Activated CD4-positive, alpha-beta memory T cell treated with anti-CD3 and anti-CD28 coated beads for 36 hours (primary cell): ENCODE results near the gene NAGPA. TPM values are rescaled to one million over a fixed set of nuclear protein-coding genes. Genes with fewer than 3 reads are reported as not detected.

Experiments
- CTCF ChIA-PET: fragments of 350-600 bp; sonication (Branson Sonifier 250); formaldehyde crosslinking; loops from one replicate; lab custom pipeline; 2021; ENCODE audit warnings: antibody characterized with exemption, inconsistent platforms; lab: Charles Lee
- POLR2A ChIA-PET: fragments of 350-600 bp; sonication (Branson Sonifier 250); formaldehyde crosslinking; loops from one replicate; lab custom pipeline; 2021; ENCODE audit warnings: antibody characterized with exemption; lab: Charles Lee
- DNase-seq: peaks from one replicate; pipeline ENCODE4 v3.0.0-alpha.2; 2020
- H3K27ac Mint-ChIP-seq: one replicate; pipeline ENCODE4 v1.8.0; 2021; ENCODE audit warnings: mixed read lengths
- H3K27me3 Mint-ChIP-seq: one replicate; pipeline ENCODE4 v1.8.0; 2021; ENCODE audit warnings: mixed read lengths
- H3K36me3 Mint-ChIP-seq: one replicate; pipeline ENCODE4 v1.8.0; 2021; ENCODE audit warnings: mixed read lengths
- H3K4me1 Mint-ChIP-seq: one replicate; pipeline ENCODE4 v1.8.0; 2021; ENCODE audit warnings: low read depth, mixed read lengths
- H3K4me3 Mint-ChIP-seq: one replicate; pipeline ENCODE4 v1.8.0; 2021; ENCODE audit warnings: mild to moderate bottlenecking, mixed read lengths
- H3K9me3 Mint-ChIP-seq: one replicate; pipeline ENCODE4 v1.8.0; 2021; ENCODE audit warnings: mixed read lengths
- intact Hi-C: fragments of 100-400 bp; cut with micrococcal nuclease; formaldehyde crosslinking; loops from one replicate; pipeline ENCODE4 v1.15.1; 2023
- total RNA-seq, 2 experiments: library from RNA; stranded (reverse); gene quantifications; one replicate each; pipeline ENCODE4 v1.2.3, GENCODE V29; 2021

Gene NAGPA
- total RNA-seq, 2 experiments from 2014 or later, result 7.6 to 7.8 TPM

DNA sequence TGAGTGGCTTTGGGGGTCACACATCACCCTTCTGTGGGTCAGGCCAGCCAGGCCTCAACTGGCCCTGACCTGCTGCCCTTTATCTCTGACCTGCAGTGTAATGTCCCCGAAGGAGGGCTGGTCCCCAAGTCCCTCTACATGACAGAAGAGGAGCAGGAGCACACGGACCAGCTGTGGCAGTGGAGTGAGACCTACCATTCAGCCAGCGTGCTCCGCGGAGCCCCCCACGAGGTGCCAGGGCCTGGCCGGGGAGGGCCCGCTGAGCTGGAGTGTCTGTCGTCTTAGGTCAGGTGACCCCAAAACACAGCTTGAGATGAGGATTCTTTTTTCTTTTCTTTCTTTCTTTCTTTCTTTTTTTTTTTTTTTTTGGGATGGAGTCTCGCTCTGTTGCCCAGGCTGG lies 26.5 kb downstream of the NAGPA start:
- no peaks in the 10 kb centered on the region for H3K9me3 Mint-ChIP-seq
- DNase-seq, result no peak
- peaks cover 11% of the 10 kb centered on the region for H3K27me3 Mint-ChIP-seq
- H3K27ac Mint-ChIP-seq, result no peak overlapping the region
- H3K4me1 Mint-ChIP-seq, result no peaks in the 10 kb centered on the region
- H3K36me3 Mint-ChIP-seq, result no peaks in the 10 kb centered on the region
- no peak overlapping the region for H3K4me3 Mint-ChIP-seq
- ChIA-PET POLR2A (no interaction called here), CTCF (no interaction called here)
- intact Hi-C loops, result no loop called here

DNA sequence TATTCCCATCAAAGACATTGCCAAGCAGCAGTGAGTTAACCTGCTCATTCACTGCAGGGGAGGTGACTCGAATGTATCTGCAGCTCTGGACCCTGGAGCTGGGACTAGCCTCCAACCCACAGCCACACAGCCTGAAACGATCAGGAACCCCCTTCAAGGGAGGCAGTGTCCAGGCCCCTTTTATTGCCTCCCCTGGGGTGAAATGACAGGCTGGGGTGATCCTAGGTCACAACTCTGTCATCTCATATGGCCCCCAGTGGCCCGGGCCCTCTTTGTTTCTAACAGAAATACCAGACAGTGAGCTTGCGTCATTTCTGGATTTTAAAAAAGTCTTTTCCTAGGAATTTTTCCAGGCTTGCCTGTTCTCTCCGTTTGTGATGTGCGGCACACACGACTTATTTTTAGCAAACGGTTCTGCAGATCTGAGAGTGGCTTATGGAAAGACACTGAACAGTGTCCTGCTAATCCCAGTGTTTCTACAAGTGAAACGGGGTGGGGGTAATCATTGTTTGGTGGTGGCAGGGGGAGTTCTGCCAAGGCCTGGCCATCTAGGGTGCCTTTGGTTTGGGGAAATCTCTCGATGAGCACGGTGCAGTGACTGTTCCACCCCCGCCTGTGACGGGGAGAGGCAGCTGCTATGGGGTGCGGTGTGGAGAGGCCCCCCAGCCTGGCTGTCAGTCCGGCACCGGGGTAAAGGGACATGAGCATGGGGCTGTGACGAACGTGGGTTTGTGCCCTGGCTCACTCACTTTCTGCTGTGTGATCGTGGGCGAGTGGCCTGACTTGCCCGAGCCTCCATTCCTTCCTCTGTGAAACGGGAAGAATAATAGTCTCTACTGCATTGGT lies 27.2 kb downstream of the NAGPA start:
- Mint-ChIP-seq H3K4me1 (no peaks in the 10 kb centered on the region), H3K27me3 (peaks cover 10% of the 10 kb centered on the region), H3K9me3 (no peaks in the 10 kb centered on the region), H3K4me3 (no peak overlapping the region), H3K36me3 (no peaks in the 10 kb centered on the region), H3K27ac (no peak overlapping the region)
- DNase-seq, result no peak
- intact Hi-C loops, result no loop called here
- POLR2A ChIA-PET, result no interaction called here
- CTCF ChIA-PET, result no interaction called here

DNA sequence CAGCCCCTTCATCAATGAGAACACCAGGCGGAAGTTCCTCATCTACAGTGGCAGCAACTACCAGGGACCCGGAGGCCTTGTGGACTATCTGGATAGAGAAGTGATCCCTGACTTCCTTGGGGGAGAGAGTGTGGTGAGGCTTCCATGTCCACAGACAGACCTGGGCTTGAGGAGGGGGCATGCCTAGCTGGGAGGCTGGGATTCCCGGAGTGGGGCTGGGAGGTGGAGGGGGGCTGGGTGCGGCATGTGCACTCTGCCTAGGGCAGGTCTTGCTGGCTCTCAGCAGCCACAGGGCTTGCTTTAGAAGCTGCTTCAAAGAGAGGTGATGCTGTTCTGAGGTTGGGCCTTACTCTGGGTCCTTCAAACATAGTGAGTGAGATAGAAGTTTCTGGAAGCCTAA lies 27.8 kb downstream of the NAGPA start:
- H3K27ac Mint-ChIP-seq, result no peak overlapping the region
- DNase-seq, result no peak
- POLR2A ChIA-PET, result no interaction called here
- no peaks in the 10 kb centered on the region for H3K36me3 Mint-ChIP-seq
- no peak overlapping the region for H3K4me3 Mint-ChIP-seq
- intact Hi-C loops, result no loop called here
- H3K9me3 Mint-ChIP-seq, result no peaks in the 10 kb centered on the region
- H3K4me1 Mint-ChIP-seq, result no peaks in the 10 kb centered on the region
- CTCF ChIA-PET, result no interaction called here
- peaks cover 9% of the 10 kb centered on the region for H3K27me3 Mint-ChIP-seq

DNA sequence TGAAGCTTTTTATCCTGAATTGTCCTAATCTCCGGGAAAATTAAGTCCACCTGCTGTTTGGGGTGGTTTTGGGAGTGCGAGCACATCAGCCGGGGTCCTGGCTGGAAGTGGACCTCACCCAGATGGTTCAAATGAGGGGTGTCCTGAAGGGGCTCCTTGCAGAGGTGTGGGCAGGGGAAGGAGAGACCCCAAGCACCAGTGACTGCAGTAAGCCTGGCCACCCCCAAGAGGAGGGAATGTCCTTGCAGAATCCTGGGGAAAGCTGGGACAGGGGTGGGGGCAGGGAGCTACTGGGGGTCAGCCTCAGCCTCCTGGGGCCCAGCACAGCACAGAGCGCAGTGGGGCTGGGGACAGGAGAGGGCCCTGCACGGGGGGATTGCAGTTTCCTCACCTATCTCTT lies 29.4 kb downstream of the NAGPA start:
- Mint-ChIP-seq H3K27me3 (peaks cover 5% of the 10 kb centered on the region), H3K36me3 (no peaks in the 10 kb centered on the region), H3K4me3 (no peak overlapping the region), H3K9me3 (no peaks in the 10 kb centered on the region), H3K27ac (no peak overlapping the region), H3K4me1 (no peaks in the 10 kb centered on the region)
- intact Hi-C loops, result no loop called here
- CTCF ChIA-PET, result no interaction called here
- POLR2A ChIA-PET, result no interaction called here
- DNase-seq, result no peak

DNA sequence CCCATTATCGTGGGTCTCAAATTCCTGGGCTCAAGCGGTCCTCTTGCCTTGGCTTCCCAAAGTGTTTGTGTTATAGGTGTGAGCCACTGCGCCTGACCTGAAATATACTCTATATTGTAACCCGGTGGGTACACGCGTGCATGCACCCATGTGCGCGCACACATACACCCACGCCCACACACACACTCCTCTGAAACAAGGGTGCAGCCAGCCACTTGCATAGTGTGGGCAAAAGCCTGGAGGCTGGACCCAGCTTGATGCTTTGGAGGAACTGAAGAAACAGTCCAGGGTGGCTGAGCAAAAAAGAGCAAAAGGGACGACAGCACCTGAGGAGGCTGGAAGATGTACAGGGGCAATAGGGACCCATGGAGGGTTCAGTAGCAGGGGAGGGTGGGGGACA lies 29.9 kb downstream of the NAGPA start:
- Mint-ChIP-seq H3K36me3 (no peaks in the 10 kb centered on the region), H3K4me3 (no peak overlapping the region), H3K27me3 (peaks cover 5% of the 10 kb centered on the region), H3K27ac (no peak overlapping the region), H3K9me3 (no peaks in the 10 kb centered on the region), H3K4me1 (no peaks in the 10 kb centered on the region)
- DNase-seq, result no peak
- POLR2A ChIA-PET, result no interaction called here
- CTCF ChIA-PET, result no interaction called here
- intact Hi-C loops, result no loop called here

DNA sequence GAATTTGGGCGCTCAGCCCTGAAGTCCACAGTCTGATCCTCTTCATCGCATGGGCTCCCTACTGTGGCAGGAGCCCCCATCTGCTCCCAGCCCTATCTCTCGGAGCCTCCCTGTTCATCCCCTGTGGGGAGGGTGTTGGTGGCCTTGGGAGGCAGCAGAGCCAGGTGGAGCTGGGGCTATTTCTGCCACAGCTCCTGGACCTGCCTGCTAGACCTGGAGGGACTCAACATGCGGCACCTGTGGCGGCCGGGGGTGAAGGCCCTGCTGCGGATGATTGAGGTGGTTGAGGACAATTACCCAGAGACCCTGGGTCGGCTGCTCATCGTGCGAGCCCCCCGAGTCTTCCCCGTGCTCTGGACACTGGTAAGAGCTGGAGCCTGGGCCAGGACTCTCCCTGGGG lies 30.5 kb downstream of the NAGPA start:
- no peaks in the 10 kb centered on the region for H3K9me3 Mint-ChIP-seq
- intact Hi-C loops, result no loop called here
- H3K36me3 Mint-ChIP-seq, result no peaks in the 10 kb centered on the region
- CTCF ChIA-PET, result no interaction called here
- H3K4me3 Mint-ChIP-seq, result no peak overlapping the region
- peaks cover 5% of the 10 kb centered on the region for H3K27me3 Mint-ChIP-seq
- no peak for DNase-seq
- H3K27ac Mint-ChIP-seq, result no peak overlapping the region
- no peaks in the 10 kb centered on the region for H3K4me1 Mint-ChIP-seq
- POLR2A ChIA-PET, result no interaction called here

DNA sequence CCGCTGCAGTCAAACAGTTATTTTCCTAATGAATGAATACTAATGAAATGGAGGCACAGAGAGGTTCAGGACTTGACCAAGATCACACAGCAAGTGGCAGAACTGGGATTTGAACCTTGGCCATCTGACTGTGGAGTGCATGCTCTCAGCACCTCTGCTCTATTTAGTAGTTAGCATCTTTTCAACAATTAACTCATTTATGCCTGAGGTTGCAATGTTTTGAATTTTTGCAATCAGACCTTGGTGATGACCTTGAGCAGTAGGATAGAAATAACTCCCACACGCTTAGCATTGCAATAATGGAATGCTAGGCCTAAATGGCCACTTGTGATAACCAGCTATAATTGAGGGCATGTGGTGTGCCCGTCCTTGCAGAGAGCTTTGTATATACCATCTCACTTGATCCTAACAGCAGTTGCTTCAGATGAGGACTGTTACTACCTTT lies 31.0 kb downstream of the NAGPA start:
- Mint-ChIP-seq H3K36me3 (no peaks in the 10 kb centered on the region), H3K27me3 (peaks cover 6% of the 10 kb centered on the region), H3K27ac (no peak overlapping the region), H3K9me3 (no peaks in the 10 kb centered on the region), H3K4me3 (no peak overlapping the region), H3K4me1 (no peaks in the 10 kb centered on the region)
- intact Hi-C loops, result no loop called here
- DNase-seq, result no peak
- CTCF ChIA-PET, result no interaction called here
- POLR2A ChIA-PET, result no interaction called here

DNA sequence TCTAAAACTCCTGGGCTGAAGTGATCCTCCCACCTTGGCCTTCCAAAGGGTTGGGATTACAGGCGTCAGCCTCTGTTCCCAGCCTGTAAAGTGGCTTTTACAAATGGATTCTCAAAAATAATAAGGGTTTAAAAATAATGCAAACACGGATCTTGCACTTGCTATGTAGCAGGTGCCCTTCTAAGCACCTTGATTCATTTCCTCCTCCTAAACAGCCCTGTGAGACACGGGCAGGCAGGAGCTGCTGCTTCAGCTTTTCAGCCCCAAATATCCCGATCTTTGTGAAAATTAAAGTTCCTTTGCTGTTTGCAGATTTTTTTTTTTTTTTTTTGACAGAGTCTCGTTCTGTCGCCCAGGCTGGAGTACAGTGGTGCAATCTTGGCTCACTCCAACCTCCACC lies 31.7 kb downstream of the NAGPA start:
- Mint-ChIP-seq H3K27ac (no peak overlapping the region), H3K9me3 (no peaks in the 10 kb centered on the region), H3K36me3 (no peaks in the 10 kb centered on the region), H3K27me3 (peaks cover 7% of the 10 kb centered on the region), H3K4me1 (no peaks in the 10 kb centered on the region), H3K4me3 (no peak overlapping the region)
- intact Hi-C loops, result no loop called here
- no peak for DNase-seq
- ChIA-PET POLR2A (no interaction called here), CTCF (no interaction called here)

DNA sequence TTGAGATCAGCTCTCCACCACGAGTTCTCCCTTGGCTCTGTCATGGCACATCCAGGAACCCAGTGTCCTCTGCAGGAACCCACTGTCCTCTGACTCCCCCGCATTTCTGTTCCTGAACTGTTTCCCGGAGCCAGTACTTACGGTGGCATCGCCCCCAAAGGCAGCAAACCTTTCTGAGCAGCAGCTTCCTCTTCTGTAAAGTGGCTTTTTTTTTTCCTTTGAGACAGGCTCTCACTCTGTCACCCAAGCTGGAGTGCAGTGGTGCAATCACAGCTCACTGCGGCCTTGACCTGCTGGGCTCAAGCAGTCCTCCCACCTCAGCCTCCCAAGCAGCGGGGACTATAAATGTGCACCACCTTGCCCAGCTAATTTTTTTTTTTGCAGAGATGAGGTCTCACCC lies 32.2 kb downstream of the NAGPA start:
- DNase-seq, result no peak
- intact Hi-C loops, result no loop called here
- ChIA-PET CTCF (no interaction called here), POLR2A (no interaction called here)
- Mint-ChIP-seq H3K27ac (no peak overlapping the region), H3K4me3 (no peak overlapping the region), H3K4me1 (no peaks in the 10 kb centered on the region), H3K9me3 (no peaks in the 10 kb centered on the region), H3K27me3 (peaks cover 9% of the 10 kb centered on the region), H3K36me3 (no peaks in the 10 kb centered on the region)

DNA sequence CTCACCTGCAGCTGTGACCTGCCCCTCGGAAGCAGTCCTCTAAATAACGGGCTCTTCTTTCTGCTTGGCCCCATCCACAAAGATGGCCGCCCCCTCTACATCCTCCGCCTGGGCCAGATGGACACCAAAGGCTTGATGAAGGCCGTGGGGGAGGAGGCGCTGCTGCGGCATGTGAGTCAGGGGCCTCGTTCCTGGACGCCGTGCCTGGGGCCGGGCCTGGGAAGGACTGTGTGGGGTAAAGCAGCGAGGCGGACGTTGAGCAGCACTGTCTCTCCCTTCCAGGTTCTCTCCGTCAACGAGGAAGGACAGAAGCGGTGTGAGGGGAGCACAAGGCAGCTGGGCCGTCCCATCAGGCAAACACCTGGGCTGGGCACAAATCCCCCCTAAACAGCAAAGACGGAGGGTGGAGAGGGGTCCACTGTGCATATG lies 33.1 kb downstream of the NAGPA start:
- intact Hi-C loops, result no loop called here
- H3K27me3 Mint-ChIP-seq, result peaks cover 9% of the 10 kb centered on the region
- H3K27ac Mint-ChIP-seq, result no peak overlapping the region
- no peak for DNase-seq
- H3K4me1 Mint-ChIP-seq, result no peaks in the 10 kb centered on the region
- no peaks in the 10 kb centered on the region for H3K36me3 Mint-ChIP-seq
- no peak overlapping the region for H3K4me3 Mint-ChIP-seq
- POLR2A ChIA-PET, result no interaction called here
- CTCF ChIA-PET, result no interaction called here
- no peaks in the 10 kb centered on the region for H3K9me3 Mint-ChIP-seq

DNA sequence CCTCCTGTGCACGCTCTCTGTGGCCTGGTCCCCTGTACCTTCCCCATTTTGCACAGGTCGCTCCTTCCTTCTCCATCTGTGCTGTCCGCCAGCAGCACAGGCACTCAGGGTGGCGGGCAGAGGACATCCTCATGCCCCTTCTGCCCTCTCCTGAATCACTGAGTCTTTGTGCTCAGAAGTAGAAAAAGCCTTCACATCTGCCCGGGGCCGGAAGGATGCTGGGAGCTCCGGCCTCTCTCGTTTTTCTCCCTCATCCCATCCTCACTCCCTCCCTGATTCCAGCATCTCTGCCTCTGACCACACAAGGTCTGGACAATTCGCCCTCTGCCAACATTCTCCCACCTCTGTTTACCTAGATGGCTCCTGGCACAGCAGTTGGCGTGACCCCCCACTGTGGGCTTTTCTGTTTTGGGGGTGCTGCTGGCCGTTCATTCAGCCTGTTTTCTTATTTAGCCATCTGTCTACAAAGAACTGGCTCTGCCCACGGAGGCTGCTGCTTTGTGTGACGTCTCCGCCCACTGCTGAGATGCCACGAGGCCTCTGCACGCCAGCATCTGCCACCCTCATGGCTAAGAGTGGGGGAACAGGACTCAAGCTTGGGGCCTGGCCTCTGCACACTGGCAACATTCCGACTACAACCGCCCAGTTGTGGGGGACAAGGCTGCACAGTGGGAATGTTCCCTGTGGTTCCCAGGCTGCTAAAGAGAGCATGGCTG lies 38.9 kb downstream of the NAGPA start:
- no peaks in the 10 kb centered on the region for H3K9me3 Mint-ChIP-seq
- no peak overlapping the region for H3K27ac Mint-ChIP-seq
- H3K27me3 Mint-ChIP-seq, result peaks cover 13% of the 10 kb centered on the region
- CTCF ChIA-PET, result no interaction called here
- DNase-seq, result no peak
- H3K36me3 Mint-ChIP-seq, result no peaks in the 10 kb centered on the region
- no peaks in the 10 kb centered on the region for H3K4me1 Mint-ChIP-seq
- POLR2A ChIA-PET, result no interaction called here
- intact Hi-C loops, result no loop called here
- H3K4me3 Mint-ChIP-seq, result no peak overlapping the region

DNA sequence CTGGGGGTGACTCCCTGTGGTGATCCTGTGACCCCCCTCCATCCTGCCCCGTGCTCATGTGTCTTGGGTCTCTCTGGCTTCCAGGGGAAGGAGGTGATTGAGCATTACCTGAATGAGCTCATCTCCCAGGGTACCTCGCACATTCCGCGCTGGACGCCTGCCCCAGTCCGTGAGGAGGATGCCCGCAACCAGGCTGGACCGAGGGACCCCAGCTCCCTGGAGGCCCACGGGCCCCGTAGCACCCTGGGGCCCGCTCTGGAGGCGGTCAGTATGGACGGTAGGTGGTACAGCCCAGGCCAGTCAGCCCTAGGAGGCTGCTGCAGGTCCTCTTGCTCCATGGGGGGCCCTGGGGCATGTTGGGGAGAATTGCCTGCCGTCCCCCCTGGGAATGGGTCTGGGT lies 42.0 kb downstream of the NAGPA start:
- Mint-ChIP-seq H3K9me3 (no peaks in the 10 kb centered on the region), H3K27ac (no peak overlapping the region), H3K27me3 (peaks cover 36% of the 10 kb centered on the region), H3K36me3 (no peaks in the 10 kb centered on the region), H3K4me1 (no peaks in the 10 kb centered on the region), H3K4me3 (no peak overlapping the region)
- CTCF ChIA-PET, result no interaction called here
- intact Hi-C loops, result no loop called here
- no peak for DNase-seq
- POLR2A ChIA-PET, result no interaction called here

DNA sequence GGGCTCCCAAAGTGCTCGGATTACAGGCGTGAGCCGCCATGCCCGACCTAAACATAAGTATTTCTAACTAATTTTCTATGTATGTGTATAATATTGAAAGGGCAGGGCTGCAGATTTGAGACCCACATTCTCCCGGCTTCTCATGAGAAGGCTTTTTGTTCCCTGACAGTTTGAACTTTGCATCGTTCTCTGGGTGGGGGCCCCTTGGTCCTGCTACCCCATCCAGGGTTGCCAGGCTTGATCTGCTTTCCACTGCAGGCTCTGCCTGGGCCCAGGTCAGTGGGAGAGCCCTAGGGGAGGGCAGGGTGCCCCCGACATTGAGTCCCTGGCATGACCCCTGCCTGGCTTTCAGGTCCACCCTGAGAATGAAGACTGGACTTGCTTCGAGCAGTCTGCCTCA lies 43.3 kb downstream of the NAGPA start:
- intact Hi-C loops, result no loop called here
- CTCF ChIA-PET, result no interaction called here

More for the DNA sequence above, 43.3 kb downstream of the NAGPA start:
- DNase-seq, result no peak
- POLR2A ChIA-PET, result no interaction called here
- no peaks in the 10 kb centered on the region for H3K36me3 Mint-ChIP-seq
- no peak overlapping the region for H3K4me3 Mint-ChIP-seq
- H3K9me3 Mint-ChIP-seq, result no peaks in the 10 kb centered on the region
- peaks cover 39% of the 10 kb centered on the region for H3K27me3 Mint-ChIP-seq
- no peaks in the 10 kb centered on the region for H3K4me1 Mint-ChIP-seq
- H3K27ac Mint-ChIP-seq, result no peak overlapping the region
